ENCODE measurements around the gene LATS2. TPM values are rescaled to one million over a fixed set of nuclear protein-coding genes. Genes with fewer than 3 reads are reported as not detected.

The LATS2 gene
- total and polyA plus RNA-seq, 2 of the 8 experiments (the other 6 are each of a cell fraction or from before 2014, with no cell fraction given), result 8.3 to 26.2 TPM

GRCh38 chr13:21020581-21020980, 40.8 kb downstream of the LATS2 start:
- H3K79me2 ChIP-seq (ENCODE audit: control insufficient read depth in 1 of 2, insufficient read depth in 2 of 2, low read length in 2 of 2), result peaks cover 10 to 78% of the 10 kb centered on the region in 2 experiments
- TF ChIP-seq RAD21 (IDR thresholded peaks at IDR 0.05 in 1 of 2, conservative IDR thresholded peaks at IDR 0.05 in 1 of 2; ENCODE audit: low read depth in 2 of 2, low read length in 2 of 2) (no peak), ATF3 (IDR thresholded peaks at IDR 0.05; ENCODE audit: insufficient read depth, low read depth, low read length) (no peak), JUND (IDR thresholded peaks at IDR 0.05; ENCODE audit: low read length) (no peak), TAF7 (optimal IDR thresholded peaks at IDR 0.05; ENCODE audit: borderline replicate concordance, low read depth, low read length) (no peak), CTBP2 (IDR thresholded peaks at IDR 0.05; ENCODE audit: borderline replicate concordance, insufficient read depth, insufficient read length, low read length) (no peak), SRF (IDR thresholded peaks at IDR 0.05; ENCODE audit: low read depth, low read length) (no peak), TEAD4 (IDR thresholded peaks at IDR 0.05; ENCODE audit: low read depth, low read length) (no peak), CEBPB (IDR thresholded peaks at IDR 0.05; ENCODE audit: low read depth, low read length) (no peak), TBP (IDR thresholded peaks at IDR 0.05; ENCODE audit: low read depth, low read length) (no peak)

More at GRCh38 chr13:21020581-21020980, 40.8 kb downstream of the LATS2 start:
- H2BK12ac ChIP-seq (ENCODE audit: low read depth, low read length), result no peak overlapping the region
- no peaks in the 10 kb centered on the region for H3K23me2 ChIP-seq (ENCODE audit: low read depth, low read length)
- ChIA-PET POLR2A (ENCODE audit: partially characterized antibody) (interaction anchor here (0.6 to 2.5 kb wide), 6 partner anchors 10 to 1382 kb away, joined by 3 to 10 read pairs (median 4); no protein-coding TSS in a partner anchor), CTCF (ENCODE audit: partially characterized antibody) (interaction anchor here (0.9 kb wide), 1 partner anchor 13 kb away, joined by 3 read pairs; no protein-coding TSS in a partner anchor)
- no peak overlapping the region for H3K27ac ChIP-seq (ENCODE audit: low read depth, low read length)
- H3K56ac ChIP-seq (replicated peaks; ENCODE audit: insufficient read length, low read depth, low read length), result no peak overlapping the region
- no peak overlapping the region for H2AK5ac ChIP-seq (ENCODE audit: low read depth, low read length)
- no peak overlapping the region for H3K4me3 ChIP-seq (ENCODE audit: extremely low read depth in 1 of 4, insufficient read depth in 2 of 4, low read depth in 3 of 4, low read length in 4 of 4)
- H2AFZ ChIP-seq (ENCODE audit: low read length), result no peak overlapping the region
- H2BK5ac ChIP-seq (ENCODE audit: low read depth, low read length), result no peak overlapping the region
- H3K4me1 ChIP-seq (replicated peaks in 1 of 4; ENCODE audit: control insufficient read depth in 3 of 4, insufficient read depth in 4 of 4, low read length in 3 of 4), result peaks cover 0 to 4% (median 2%) of the 10 kb centered on the region in 4 experiments; a peak in 2 of 7 replicates
- H3K9ac ChIP-seq (replicated peaks in 1 of 4; ENCODE audit: extremely low read depth in 1 of 4, low read depth in 3 of 4, low read length in 3 of 4), result 0 out of 7 replicates have a peak overlapping the region, but pooled peaks of 1 of the 4 experiments have one; percentile 31
- 84% methylated on average over 4 of the region's 4 CpGs; no CpG with 5 or more reads in 1 of the 2 experiments for WGBS, 2 experiments (ENCODE audit: extremely low coverage in 1 of 2, insufficient coverage in 1 of 2, insufficient read length in 1 of 2, insufficient replicate concordance in 2 of 2, low coverage in 1 of 2, low lambda C conversion rate in 2 of 2, missing lambda C conversion rate in 1 of 2)
- H4K5ac ChIP-seq (ENCODE audit: insufficient read length, low read depth, low read length), result no peak overlapping the region
- peaks cover 10% of the 10 kb centered on the region for H3K79me1 ChIP-seq (ENCODE audit: low read depth, low read length)
- peaks cover 20 to 21% of the 10 kb centered on the region in 2 experiments for H4K20me1 ChIP-seq (replicated peaks in 1 of 2; ENCODE audit: control insufficient read depth in 1 of 2, insufficient read depth in 2 of 2, low read length in 2 of 2)
- H3K9me3 ChIP-seq (ENCODE audit: insufficient read depth in 2 of 2, low read depth in 1 of 2, low read length in 1 of 2), result no peaks in the 10 kb centered on the region
- DNase-seq (ENCODE audit: low read depth in 1 of 2, low spot score in 2 of 2) (no peak), FAIRE-seq (no peak)
- H3K27me3 ChIP-seq (replicated peaks in 1 of 4; ENCODE audit: control insufficient read depth in 3 of 4, extremely low read depth in 1 of 4, insufficient read depth in 3 of 4, low read length in 3 of 4), result no peaks in the 10 kb centered on the region
- no peak overlapping the region for H2BK120ac ChIP-seq (replicated peaks; ENCODE audit: low read depth, low read length)
- no peak overlapping the region for H2BK15ac ChIP-seq (ENCODE audit: low read length)
- no peak overlapping the region for H3K18ac ChIP-seq (ENCODE audit: extremely low read depth, low read length)
- H4K91ac ChIP-seq (replicated peaks; ENCODE audit: insufficient read length, low read length), result no peak overlapping the region
- no peak overlapping the region for H3K14ac ChIP-seq (ENCODE audit: insufficient read length)
- H3K36me3 ChIP-seq (ENCODE audit: control insufficient read depth in 2 of 4, insufficient read depth in 4 of 4, low read length in 3 of 4), result peaks cover 0 to 3% (median 0%) of the 10 kb centered on the region in 4 experiments; a peak in 1 of 8 replicates
- no peak overlapping the region for H3K4ac ChIP-seq (replicated peaks; ENCODE audit: insufficient read length, low read depth, low read length)
- no peak overlapping the region; a peak in 1 of 4 replicates for H3K4me2 ChIP-seq (ENCODE audit: insufficient read depth in 1 of 2, low read depth in 2 of 2, low read length in 2 of 2)
- H3K23ac ChIP-seq (ENCODE audit: insufficient read length), result no peak overlapping the region
- H2BK20ac ChIP-seq (ENCODE audit: low read length), result no peak overlapping the region
- no peak overlapping the region for H4K8ac ChIP-seq (ENCODE audit: extremely low read depth, insufficient read depth, low read length)
